A673 (cell line): ENCODE results near the gene HAPSTR1.

ENCODE experiments used
- EZH2 ChIP-seq: fragments of 200-600 bp; sonication (generic); IDR thresholded peaks from 2 replicates; pipeline ENCODE4 v1.6.1; 2017; ENCODE audit warnings: borderline replicate concordance, low read depth, mild to moderate bottlenecking, mixed read lengths, antibody characterized with exemption, low read length; ENCODE audit not compliant: poor library complexity, severe bottlenecking
- TF ChIP-seq, protein P1 (sequence below): fragments of 300-800, 200-600 bp; sonication (generic); conservative IDR thresholded peaks from 2 replicates; pipeline ENCODE4 v1.5.1; 2017; ENCODE audit warnings: low read depth, mild to moderate bottlenecking, antibody characterized with exemption, low read length, moderate library complexity, mixed read lengths

GRCh38 chr16:9060225-9060624 lies 31.2 kb upstream of the HAPSTR1 start:
- TF ChIP-seq, protein P1, sequence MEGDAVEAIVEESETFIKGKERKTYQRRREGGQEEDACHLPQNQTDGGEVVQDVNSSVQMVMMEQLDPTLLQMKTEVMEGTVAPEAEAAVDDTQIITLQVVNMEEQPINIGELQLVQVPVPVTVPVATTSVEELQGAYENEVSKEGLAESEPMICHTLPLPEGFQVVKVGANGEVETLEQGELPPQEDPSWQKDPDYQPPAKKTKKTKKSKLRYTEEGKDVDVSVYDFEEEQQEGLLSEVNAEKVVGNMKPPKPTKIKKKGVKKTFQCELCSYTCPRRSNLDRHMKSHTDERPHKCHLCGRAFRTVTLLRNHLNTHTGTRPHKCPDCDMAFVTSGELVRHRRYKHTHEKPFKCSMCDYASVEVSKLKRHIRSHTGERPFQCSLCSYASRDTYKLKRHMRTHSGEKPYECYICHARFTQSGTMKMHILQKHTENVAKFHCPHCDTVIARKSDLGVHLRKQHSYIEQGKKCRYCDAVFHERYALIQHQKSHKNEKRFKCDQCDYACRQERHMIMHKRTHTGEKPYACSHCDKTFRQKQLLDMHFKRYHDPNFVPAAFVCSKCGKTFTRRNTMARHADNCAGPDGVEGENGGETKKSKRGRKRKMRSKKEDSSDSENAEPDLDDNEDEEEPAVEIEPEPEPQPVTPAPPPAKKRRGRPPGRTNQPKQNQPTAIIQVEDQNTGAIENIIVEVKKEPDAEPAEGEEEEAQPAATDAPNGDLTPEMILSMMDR = no peak
- TF ChIP-seq EZH2 = no peak
